Uterus (tissue), 4 donors: Measurements from ENCODE around the gene WNT7A. TPM values are rescaled to one million over a fixed set of nuclear protein-coding genes. Genes with fewer than 3 reads are reported as not detected.

Source experiments
- DNase-seq, 2 donors: peaks; one replicate each; pipeline ENCODE4 v3.0.0-alpha.2; 2019 to 2020
- H3K27ac ChIP-seq, 2 donors: fragments of 200-600 bp; sonication (generic); 1 replicate in 1 of 2; 2 replicates in 1 of 2; pipeline ENCODE4 v1.5.1; 2016 to 2018
- H3K27me3 ChIP-seq, 2 donors: fragments of 200-600 bp; sonication (generic); one replicate each; pipeline ENCODE4 v1.5.1; 2018 to 2019; ENCODE audit warnings: control low read depth in 1 of 2
- H3K36me3 ChIP-seq, 2 donors: fragments of 200-600 bp; sonication (generic); one replicate each; pipeline ENCODE4 v1.5.1; 2019; ENCODE audit warnings: control low read depth in 1 of 2
- H3K4me1 ChIP-seq, 2 donors: fragments of 200-600 bp; sonication (generic); one replicate each; pipeline ENCODE4 v1.5.1; 2018 to 2019; ENCODE audit warnings: control low read depth in 1 of 2
- H3K4me3 ChIP-seq, 2 donors: fragments of 200-600 bp; sonication (generic); 1 replicate in 1 of 2; 2 replicates in 1 of 2; pipeline ENCODE4 v1.5.1; 2018 to 2019; ENCODE audit warnings: mild to moderate bottlenecking in 1 of 2
- H3K9me3 ChIP-seq, 2 donors: fragments of 200-600 bp; sonication (generic); one replicate each; pipeline ENCODE4 v1.5.1; 2019; ENCODE audit warnings: control low read depth in 1 of 2
- CTCF ChIP-seq, 4 experiments: fragments of 200-600 bp in 2 of 4; fragments of 450-650 bp in 2 of 4; sonication (generic) in 2 of 4; IDR thresholded peaks; one replicate each; pipeline ENCODE4 v1.5.1; 2016 to 2019; ENCODE audit warnings: antibody characterized with exemption in 4 of 4, mild to moderate bottlenecking in 2 of 4, moderate library complexity in 1 of 4
- POLR2A ChIP-seq, 2 donors: fragments of 450-650 bp; IDR thresholded peaks; one replicate each; pipeline ENCODE4 v1.6.1; 2016; ENCODE audit warnings: antibody characterized with exemption in 2 of 2, mild to moderate bottlenecking in 1 of 2, moderate library complexity in 1 of 2
- intact Hi-C: fragments of 100-400 bp; cut with DNase I; formaldehyde crosslinking; loops from one replicate; pipeline ENCODE4 v1.15.1; 2023; ENCODE audit warnings: low total_unique reads
- total RNA-seq, 4 donors: library from RNA; depleted of rRNA in 3 of 4; stranded (reverse); fragments of >200 nt in 3 of 4; gene quantifications; one replicate each; pipeline versions ENCODE4 v1.1.0 to v1.2.4, GENCODE V29; 2014 to 2023
- donor health status: DM: yes; HTN: yes; CAD: no.

The WNT7A gene
- total RNA-seq, 4 donors from 2014 or later, result 0.21 to 19.8 (median 0.26) TPM; not detected in 1

GRCh38 chr3:13780432-13781176 lies 99.3 kb downstream of the WNT7A start:
- intact Hi-C loops, result no loop called here
- H3K27me3 ChIP-seq, result no peaks in the 10 kb centered on the region
- H3K4me1 ChIP-seq, result no peaks in the 10 kb centered on the region
- no peak overlapping the region for H3K27ac ChIP-seq
- H3K9me3 ChIP-seq, result no peaks in the 10 kb centered on the region
- no peak overlapping the region for H3K4me3 ChIP-seq
- H3K36me3 ChIP-seq, result no peaks in the 10 kb centered on the region
- DNase-seq, result no peak
- no peak for TF ChIP-seq POLR2A (IDR thresholded peaks at IDR 0.05)
- TF ChIP-seq CTCF (IDR thresholded peaks at IDR 0.05), result no peak

- no peaks in the 10 kb centered on the region for H3K27me3 ChIP-seq
- H3K4me1 ChIP-seq, result no peaks in the 10 kb centered on the region
- intact Hi-C loops, result no loop called here
- H3K36me3 ChIP-seq, result no peaks in the 10 kb centered on the region
- H3K9me3 ChIP-seq, result no peaks in the 10 kb centered on the region
- no peak for DNase-seq
- TF ChIP-seq CTCF (IDR thresholded peaks at IDR 0.05) (no peak), POLR2A (IDR thresholded peaks at IDR 0.05) (no peak)
- H3K27ac ChIP-seq, result no peak overlapping the region
- no peak overlapping the region for H3K4me3 ChIP-seq
Observed at GRCh38 chr3:13776253-13777050, 103.4 kb downstream of the WNT7A start.

GRCh38 chr3:13772885-13773745 lies 106.8 kb downstream of the WNT7A start:
- Histone ChIP-seq H3K9me3 (no peaks in the 10 kb centered on the region), H3K27me3 (no peaks in the 10 kb centered on the region), H3K4me3 (no peak overlapping the region), H3K27ac (no peak overlapping the region), H3K4me1 (no peaks in the 10 kb centered on the region), H3K36me3 (no peaks in the 10 kb centered on the region)
- no peak for TF ChIP-seq CTCF (IDR thresholded peaks at IDR 0.05)
- intact Hi-C loops, result no loop called here
- DNase-seq, result no peak

- no peaks in the 10 kb centered on the region for H3K36me3 ChIP-seq
- no peaks in the 10 kb centered on the region for H3K27me3 ChIP-seq
- no peak for DNase-seq
- intact Hi-C loops, result no loop called here
- H3K4me1 ChIP-seq, result no peaks in the 10 kb centered on the region
- no peak overlapping the region for H3K4me3 ChIP-seq
- no peaks in the 10 kb centered on the region for H3K9me3 ChIP-seq
- no peak overlapping the region for H3K27ac ChIP-seq
- no peak for TF ChIP-seq CTCF (IDR thresholded peaks at IDR 0.05)
- no peak for TF ChIP-seq POLR2A (IDR thresholded peaks at IDR 0.05)
Observed at GRCh38 chr3:13772321-13772745, 107.5 kb downstream of the WNT7A start.
